SW 1271 (cell line): ENCODE results near the gene TENT4A.

Experiments used
- DNase-seq, 2 experiments: peaks; one replicate each; lab custom pipeline; 2025; lab: John Stamatoyannopoulos, UW

TENT4A gene

GRCh38 chr5:6752782-6753181 lies 39.5 kb downstream of the TENT4A start:
- no peak for DNase-seq

- DNase-seq: no peak
Measured at GRCh38 chr5:6753851-6754250, 40.6 kb downstream of the TENT4A start.

- DNase-seq: no peak
Measured at GRCh38 chr5:6754766-6755165, 41.5 kb downstream of the TENT4A start.

- no peak for DNase-seq
Measured at GRCh38 chr5:6755519-6755918, 42.3 kb downstream of the TENT4A start.

- DNase-seq: no peak
Measured at GRCh38 chr5:6755941-6756340, 42.7 kb downstream of the TENT4A start.

- no peak for DNase-seq
Measured at GRCh38 chr5:6757414-6757969, 44.3 kb downstream of the TENT4A start.

GRCh38 chr5:6758236-6758635 lies 45.0 kb downstream of the TENT4A start:
- DNase-seq: no peak

- DNase-seq: no peak
Measured at GRCh38 chr5:6758706-6759105, 45.5 kb downstream of the TENT4A start.

GRCh38 chr5:6759401-6759800 lies 46.2 kb downstream of the TENT4A start:
- peak in 1 of 2 experiments; percentile 16 for DNase-seq

- no peak for DNase-seq
Measured at GRCh38 chr5:6759983-6760382, 46.8 kb downstream of the TENT4A start.

- no peak for DNase-seq
Measured at GRCh38 chr5:6760686-6761085, 47.5 kb downstream of the TENT4A start.

- no peak for DNase-seq
Measured at GRCh38 chr5:6761333-6761732, 48.1 kb downstream of the TENT4A start.

GRCh38 chr5:6762116-6762515 lies 48.9 kb downstream of the TENT4A start:
- DNase-seq: no peak

GRCh38 chr5:6762697-6763096 lies 49.5 kb downstream of the TENT4A start:
- no peak for DNase-seq

- no peak for DNase-seq
Measured at GRCh38 chr5:6763191-6763590, 50.0 kb downstream of the TENT4A start.

- peak; percentile 22 to 84 for DNase-seq
Measured at GRCh38 chr5:6765612-6766525, 52.6 kb downstream of the TENT4A start.

- peak; percentile 93 to 97 for DNase-seq
Measured at GRCh38 chr5:6766604-6767093, 53.4 kb downstream of the TENT4A start.

GRCh38 chr5:6767481-6768063 lies 54.3 kb downstream of the TENT4A start:
- no peak for DNase-seq

GRCh38 chr5:6768590-6769230 lies 55.5 kb downstream of the TENT4A start:
- no peak for DNase-seq

- DNase-seq: no peak
Measured at GRCh38 chr5:6770826-6771607, 57.8 kb downstream of the TENT4A start.

- peak in 1 of 2 experiments; percentile 16 for DNase-seq
Measured at GRCh38 chr5:6772886-6773285, 59.7 kb downstream of the TENT4A start.
